Measurements from ENCODE around the gene MAK.
"Not testable (repeated sequence)": the region's sequence is repeated elsewhere in the genome, so short reads cannot be mapped to it uniquely, and the experiment has no call there.

The MAK gene

DNA sequence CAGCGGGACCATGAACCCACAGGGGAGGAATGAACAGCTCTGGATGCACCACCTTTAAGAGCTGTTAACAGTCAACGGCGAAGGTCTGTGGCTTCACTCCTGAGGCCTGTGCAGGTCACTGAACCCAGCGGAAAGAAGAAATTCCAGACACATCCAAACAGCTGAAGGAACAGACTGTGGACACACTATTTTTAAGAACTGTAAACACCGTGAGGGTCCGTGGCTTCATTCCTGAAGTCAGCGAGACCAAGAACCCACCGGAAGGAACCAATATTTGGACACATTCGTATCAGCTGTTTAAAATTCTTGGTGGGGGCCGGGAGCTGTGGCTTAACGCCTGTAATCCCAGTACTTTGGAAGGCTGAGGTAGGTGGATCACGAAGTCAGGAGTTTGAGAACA, 96.1 kb downstream of the MAK start:
- no peak overlapping the region for H3K4me2 ChIP-seq
- no peaks in the 10 kb centered on the region for H4K20me1 ChIP-seq (ENCODE audit: insufficient read depth)
- no peak overlapping the region for H2AFZ ChIP-seq (ENCODE audit: low read depth)
- no peaks in the 10 kb centered on the region for H3K79me2 ChIP-seq (ENCODE audit: insufficient read depth, low read depth)
- no peak overlapping the region for H3K27ac ChIP-seq
- TF ChIP-seq, protein P1, sequence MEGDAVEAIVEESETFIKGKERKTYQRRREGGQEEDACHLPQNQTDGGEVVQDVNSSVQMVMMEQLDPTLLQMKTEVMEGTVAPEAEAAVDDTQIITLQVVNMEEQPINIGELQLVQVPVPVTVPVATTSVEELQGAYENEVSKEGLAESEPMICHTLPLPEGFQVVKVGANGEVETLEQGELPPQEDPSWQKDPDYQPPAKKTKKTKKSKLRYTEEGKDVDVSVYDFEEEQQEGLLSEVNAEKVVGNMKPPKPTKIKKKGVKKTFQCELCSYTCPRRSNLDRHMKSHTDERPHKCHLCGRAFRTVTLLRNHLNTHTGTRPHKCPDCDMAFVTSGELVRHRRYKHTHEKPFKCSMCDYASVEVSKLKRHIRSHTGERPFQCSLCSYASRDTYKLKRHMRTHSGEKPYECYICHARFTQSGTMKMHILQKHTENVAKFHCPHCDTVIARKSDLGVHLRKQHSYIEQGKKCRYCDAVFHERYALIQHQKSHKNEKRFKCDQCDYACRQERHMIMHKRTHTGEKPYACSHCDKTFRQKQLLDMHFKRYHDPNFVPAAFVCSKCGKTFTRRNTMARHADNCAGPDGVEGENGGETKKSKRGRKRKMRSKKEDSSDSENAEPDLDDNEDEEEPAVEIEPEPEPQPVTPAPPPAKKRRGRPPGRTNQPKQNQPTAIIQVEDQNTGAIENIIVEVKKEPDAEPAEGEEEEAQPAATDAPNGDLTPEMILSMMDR (conservative IDR thresholded peaks at IDR 0.05; ENCODE audit: low read depth, low read length), result no peak
- peaks cover 7% of the 10 kb centered on the region for H3K4me1 ChIP-seq (ENCODE audit: low read depth, poor library complexity, severe bottlenecking)
- no peaks in the 10 kb centered on the region for H3K27me3 ChIP-seq (ENCODE audit: insufficient read depth, low read depth)
- H3K9ac ChIP-seq, result no peak overlapping the region
- H3K36me3 ChIP-seq (ENCODE audit: insufficient read depth), result no peaks in the 10 kb centered on the region
- H3K4me3 ChIP-seq (IDR thresholded peaks at IDR 0.05; ENCODE audit: insufficient read depth, low read depth, low read length), result no peak overlapping the region

- not testable (repeated sequence) for H4K20me1 ChIP-seq (ENCODE audit: insufficient read depth); H3K4me3 ChIP-seq (IDR thresholded peaks at IDR 0.05; ENCODE audit: insufficient read depth, low read depth, low read length); H3K36me3 ChIP-seq (ENCODE audit: insufficient read depth); H3K4me2 ChIP-seq; H3K9ac ChIP-seq; H2AFZ ChIP-seq (ENCODE audit: low read depth); H3K27me3 ChIP-seq (ENCODE audit: insufficient read depth, low read depth); H3K27ac ChIP-seq; H3K4me1 ChIP-seq (ENCODE audit: low read depth, poor library complexity, severe bottlenecking); H3K79me2 ChIP-seq (ENCODE audit: insufficient read depth, low read depth)
Observed at GRCh38 chr6:10741643-10742042, 96.7 kb downstream of the MAK start.

- no peaks in the 10 kb centered on the region for H3K27me3 ChIP-seq (ENCODE audit: insufficient read depth, low read depth)
- no peak overlapping the region for H3K27ac ChIP-seq
- TF ChIP-seq, protein P1 (conservative IDR thresholded peaks at IDR 0.05; ENCODE audit: low read depth, low read length), result no peak
- H3K4me1 ChIP-seq (ENCODE audit: low read depth, poor library complexity, severe bottlenecking), result no peaks in the 10 kb centered on the region
- H4K20me1 ChIP-seq (ENCODE audit: insufficient read depth), result no peaks in the 10 kb centered on the region; the same call in 1 of the 2 replicates
- no peaks in the 10 kb centered on the region for H3K36me3 ChIP-seq (ENCODE audit: insufficient read depth)
- no peak overlapping the region for H2AFZ ChIP-seq (ENCODE audit: low read depth)
- H3K4me2 ChIP-seq, result no peak overlapping the region
- no peaks in the 10 kb centered on the region for H3K79me2 ChIP-seq (ENCODE audit: insufficient read depth, low read depth)
- H3K4me3 ChIP-seq (IDR thresholded peaks at IDR 0.05; ENCODE audit: insufficient read depth, low read depth, low read length), result no peak overlapping the region
- H3K9ac ChIP-seq, result no peak overlapping the region
Observed at GRCh38 chr6:10740061-10740460, 98.3 kb downstream of the MAK start.

GRCh38 chr6:10736731-10737130, 101.6 kb downstream of the MAK start:
- TF ChIP-seq, protein P1 (conservative IDR thresholded peaks at IDR 0.05; ENCODE audit: low read depth, low read length), result no peak
- H3K27me3 ChIP-seq (ENCODE audit: insufficient read depth, low read depth), result no peaks in the 10 kb centered on the region
- H3K27ac ChIP-seq, result no peak overlapping the region
- H3K36me3 ChIP-seq (ENCODE audit: insufficient read depth), result no peaks in the 10 kb centered on the region; the same call in 1 of the 2 replicates
- H4K20me1 ChIP-seq (ENCODE audit: insufficient read depth), result no peaks in the 10 kb centered on the region; the same call in 1 of the 2 replicates
- no peak overlapping the region for H3K4me2 ChIP-seq
- no peak overlapping the region for H2AFZ ChIP-seq (ENCODE audit: low read depth)
- no peaks in the 10 kb centered on the region for H3K4me1 ChIP-seq (ENCODE audit: low read depth, poor library complexity, severe bottlenecking)
- no peak overlapping the region for H3K9ac ChIP-seq
- H3K4me3 ChIP-seq (IDR thresholded peaks at IDR 0.05; ENCODE audit: insufficient read depth, low read depth, low read length), result no peak overlapping the region
- no peaks in the 10 kb centered on the region for H3K79me2 ChIP-seq (ENCODE audit: insufficient read depth, low read depth)

DNA sequence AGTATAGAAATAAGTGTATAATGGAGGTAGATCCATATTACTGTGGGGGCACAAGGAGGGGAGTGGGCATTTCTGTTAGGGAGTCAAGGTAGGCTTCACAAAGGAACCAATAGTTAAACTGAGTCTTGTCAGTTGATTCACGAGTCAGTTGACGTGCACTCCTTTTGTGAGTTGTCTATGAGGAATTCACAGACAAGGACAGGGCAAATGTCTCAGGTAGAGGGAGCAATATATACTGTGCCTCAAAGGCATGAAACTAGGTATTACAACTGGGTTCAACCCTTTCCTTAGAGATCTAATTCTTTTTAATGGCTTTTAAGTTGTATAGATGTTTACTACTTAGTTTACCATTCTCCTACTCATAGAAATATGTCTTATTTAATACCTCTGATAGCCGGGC, 104.5 kb downstream of the MAK start:
- Histone ChIP-seq H3K36me3 (ENCODE audit: insufficient read depth) (no peaks in the 10 kb centered on the region; the same call in 1 of the 2 replicates), H2AFZ (ENCODE audit: low read depth) (no peak overlapping the region), H4K20me1 (ENCODE audit: insufficient read depth) (no peaks in the 10 kb centered on the region; the same call in 1 of the 2 replicates), H3K27me3 (ENCODE audit: insufficient read depth, low read depth) (no peaks in the 10 kb centered on the region), H3K4me1 (ENCODE audit: low read depth, poor library complexity, severe bottlenecking) (no peaks in the 10 kb centered on the region), H3K79me2 (ENCODE audit: insufficient read depth, low read depth) (no peaks in the 10 kb centered on the region), H3K4me2 (no peak overlapping the region), H3K27ac (no peak overlapping the region), H3K9ac (no peak overlapping the region), H3K4me3 (IDR thresholded peaks at IDR 0.05; ENCODE audit: insufficient read depth, low read depth, low read length) (no peak overlapping the region)
- TF ChIP-seq, protein P1 (conservative IDR thresholded peaks at IDR 0.05; ENCODE audit: low read depth, low read length), result no peak
